ENCODE results near the gene MRAP. TPM values are rescaled to one million over a fixed set of nuclear protein-coding genes. Genes with fewer than 3 reads are reported as not detected.
"Not testable (repeated sequence)": the region's sequence is repeated elsewhere in the genome, so short reads cannot be mapped to it uniquely, and the experiment has no call there.

MRAP gene
- polyA plus RNA-seq, 1 donor from 2014 or later, result not detected

GRCh38 chr21:32257962-32258785, 40.5 kb upstream of the MRAP start:
- no peak overlapping the region for H3K9ac ChIP-seq (ENCODE audit: low read length)
- no peaks in the 10 kb centered on the region for H3K27me3 ChIP-seq (ENCODE audit: insufficient read depth, low read depth, low read length)
- no peak overlapping the region for H3K4me3 ChIP-seq (ENCODE audit: low read length)
- peak overlapping the region; percentile 0 for H3K27ac ChIP-seq (ENCODE audit: low read length)
- no peaks in the 10 kb centered on the region for H3K9me3 ChIP-seq (ENCODE audit: low read length)
- H3K9me2 ChIP-seq (ENCODE audit: insufficient read depth, low read length), result no peaks in the 10 kb centered on the region
- TF ChIP-seq SMC3 (conservative IDR thresholded peaks at IDR 0.05; ENCODE audit: poor library complexity) (peak; percentile 95), REST (IDR thresholded peaks at IDR 0.05; ENCODE audit: borderline replicate concordance) (no peak), RAD21 (conservative IDR thresholded peaks at IDR 0.05) (peak; percentile 95)
- TF ChIP-seq, protein P1, sequence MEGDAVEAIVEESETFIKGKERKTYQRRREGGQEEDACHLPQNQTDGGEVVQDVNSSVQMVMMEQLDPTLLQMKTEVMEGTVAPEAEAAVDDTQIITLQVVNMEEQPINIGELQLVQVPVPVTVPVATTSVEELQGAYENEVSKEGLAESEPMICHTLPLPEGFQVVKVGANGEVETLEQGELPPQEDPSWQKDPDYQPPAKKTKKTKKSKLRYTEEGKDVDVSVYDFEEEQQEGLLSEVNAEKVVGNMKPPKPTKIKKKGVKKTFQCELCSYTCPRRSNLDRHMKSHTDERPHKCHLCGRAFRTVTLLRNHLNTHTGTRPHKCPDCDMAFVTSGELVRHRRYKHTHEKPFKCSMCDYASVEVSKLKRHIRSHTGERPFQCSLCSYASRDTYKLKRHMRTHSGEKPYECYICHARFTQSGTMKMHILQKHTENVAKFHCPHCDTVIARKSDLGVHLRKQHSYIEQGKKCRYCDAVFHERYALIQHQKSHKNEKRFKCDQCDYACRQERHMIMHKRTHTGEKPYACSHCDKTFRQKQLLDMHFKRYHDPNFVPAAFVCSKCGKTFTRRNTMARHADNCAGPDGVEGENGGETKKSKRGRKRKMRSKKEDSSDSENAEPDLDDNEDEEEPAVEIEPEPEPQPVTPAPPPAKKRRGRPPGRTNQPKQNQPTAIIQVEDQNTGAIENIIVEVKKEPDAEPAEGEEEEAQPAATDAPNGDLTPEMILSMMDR (IDR thresholded peaks at IDR 0.05; ENCODE audit: poor library complexity, severe bottlenecking), result peak; percentile 90
- no peaks in the 10 kb centered on the region for H3F3A ChIP-seq (ENCODE audit: insufficient read depth, low read length, poor library complexity, severe bottlenecking)
- H3K36me3 ChIP-seq (ENCODE audit: insufficient read depth, low read length), result no peaks in the 10 kb centered on the region
- no peak overlapping the region for H2AFZ ChIP-seq (ENCODE audit: low read depth, low read length)
- no peaks in the 10 kb centered on the region for H4K20me1 ChIP-seq (ENCODE audit: insufficient read depth)
- no peak overlapping the region for H3K4me2 ChIP-seq (ENCODE audit: low read length)
- H3K79me2 ChIP-seq (replicated peaks; ENCODE audit: insufficient read depth, low read length), result no peaks in the 10 kb centered on the region

DNA sequence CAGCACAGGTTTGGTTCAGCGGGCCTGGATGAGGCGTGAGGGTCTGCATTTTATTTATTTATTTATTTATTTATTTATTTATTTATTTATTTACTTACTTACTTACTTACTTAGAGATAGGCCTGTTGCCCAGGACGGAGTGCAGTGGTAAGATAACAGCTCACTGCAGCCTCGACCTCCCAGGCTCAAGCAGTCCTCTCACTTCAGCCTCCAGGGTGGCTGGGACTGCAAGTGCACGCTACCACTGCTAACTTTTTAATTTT, 39.9 kb upstream of the MRAP start:
- not testable (repeated sequence) for H3K27me3 ChIP-seq (ENCODE audit: insufficient read depth, low read depth, low read length)

GRCh38 chr21:32260130-32260529, 38.5 kb upstream of the MRAP start:
- Histone ChIP-seq H4K20me1 (ENCODE audit: insufficient read depth) (no peaks in the 10 kb centered on the region), H3K79me2 (replicated peaks; ENCODE audit: insufficient read depth, low read length) (no peaks in the 10 kb centered on the region), H3F3A (ENCODE audit: insufficient read depth, low read length, poor library complexity, severe bottlenecking) (no peaks in the 10 kb centered on the region), H3K9me3 (ENCODE audit: low read length) (no peaks in the 10 kb centered on the region), H3K4me2 (ENCODE audit: low read length) (no peak overlapping the region), H3K9ac (ENCODE audit: low read length) (no peak overlapping the region), H3K4me3 (ENCODE audit: low read length) (no peak overlapping the region), H3K36me3 (ENCODE audit: insufficient read depth, low read length) (no peaks in the 10 kb centered on the region), H3K27ac (ENCODE audit: low read length) (no peak overlapping the region), H3K27me3 (ENCODE audit: insufficient read depth, low read depth, low read length) (no peaks in the 10 kb centered on the region), H3K9me2 (ENCODE audit: insufficient read depth, low read length) (no peaks in the 10 kb centered on the region), H2AFZ (ENCODE audit: low read depth, low read length) (no peak overlapping the region)
- no peak for TF ChIP-seq POLR2AphosphoS5 (IDR thresholded peaks at IDR 0.05)
- no peak for TF ChIP-seq SMC3 (conservative IDR thresholded peaks at IDR 0.05; ENCODE audit: poor library complexity)
- no peak for TF ChIP-seq TAF1 (IDR thresholded peaks at IDR 0.05; ENCODE audit: low read depth)
- TF ChIP-seq EZH2 (IDR thresholded peaks at IDR 0.05; ENCODE audit: borderline replicate concordance, insufficient read depth, low read length, poor library complexity, severe bottlenecking), result no peak
- TF ChIP-seq REST (IDR thresholded peaks at IDR 0.05; ENCODE audit: borderline replicate concordance), result no peak
- TF ChIP-seq RAD21 (conservative IDR thresholded peaks at IDR 0.05), result no peak
- TF ChIP-seq MXI1 (conservative IDR thresholded peaks at IDR 0.05; ENCODE audit: poor library complexity, severe bottlenecking), result no peak
- TF ChIP-seq, protein P1 (IDR thresholded peaks at IDR 0.05; ENCODE audit: poor library complexity, severe bottlenecking), result no peak
- TF ChIP-seq EP300 (conservative IDR thresholded peaks at IDR 0.05; ENCODE audit: poor library complexity, severe bottlenecking), result no peak

More for the DNA sequence above, 39.9 kb upstream of the MRAP start:
- not testable (repeated sequence) for H3K27ac ChIP-seq (ENCODE audit: low read length); H3K9me3 ChIP-seq (ENCODE audit: low read length); H3K4me3 ChIP-seq (ENCODE audit: low read length); H2AFZ ChIP-seq (ENCODE audit: low read depth, low read length); H4K20me1 ChIP-seq (ENCODE audit: insufficient read depth); H3F3A ChIP-seq (ENCODE audit: insufficient read depth, low read length, poor library complexity, severe bottlenecking); H3K79me2 ChIP-seq (replicated peaks; ENCODE audit: insufficient read depth, low read length); H3K4me2 ChIP-seq (ENCODE audit: low read length); H3K36me3 ChIP-seq (ENCODE audit: insufficient read depth, low read length); H3K9ac ChIP-seq (ENCODE audit: low read length); H3K9me2 ChIP-seq (ENCODE audit: insufficient read depth, low read length)

Data from neural cell (in vitro differentiated cells).